NOMO-1 (cell line): ENCODE results near the gene XYLT1.

Source experiments
- DNase-seq, 2 experiments: peaks; one replicate each; lab custom pipeline; 2025; ENCODE audit not compliant: unreplicated experiment in 2 of 2; lab: John Stamatoyannopoulos, UW

Gene XYLT1

DNA sequence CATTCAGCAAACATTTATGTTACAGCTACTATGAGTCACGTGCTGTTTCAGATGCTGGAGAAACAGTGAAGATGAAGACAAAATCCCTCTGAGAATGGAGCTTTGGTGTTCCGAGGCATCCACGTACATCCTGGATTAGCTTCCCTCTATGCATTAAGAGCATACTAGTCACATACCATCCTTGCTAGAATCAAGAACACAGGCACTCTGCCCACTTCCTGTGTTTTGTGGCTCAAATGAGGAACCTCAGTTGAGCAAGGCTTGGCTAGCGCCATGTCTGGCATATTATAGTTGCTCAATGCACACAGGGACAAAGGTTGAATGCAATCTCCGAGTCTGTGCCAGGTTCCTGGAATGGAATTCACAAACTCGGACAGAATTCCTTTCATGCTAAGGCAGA lies 297.5 kb downstream of the XYLT1 start:
- peak; percentile 76 to 93 for DNase-seq

GRCh38 chr16:17171250-17172143 lies 299.3 kb downstream of the XYLT1 start:
- peak; percentile 81 to 95 for DNase-seq

DNA sequence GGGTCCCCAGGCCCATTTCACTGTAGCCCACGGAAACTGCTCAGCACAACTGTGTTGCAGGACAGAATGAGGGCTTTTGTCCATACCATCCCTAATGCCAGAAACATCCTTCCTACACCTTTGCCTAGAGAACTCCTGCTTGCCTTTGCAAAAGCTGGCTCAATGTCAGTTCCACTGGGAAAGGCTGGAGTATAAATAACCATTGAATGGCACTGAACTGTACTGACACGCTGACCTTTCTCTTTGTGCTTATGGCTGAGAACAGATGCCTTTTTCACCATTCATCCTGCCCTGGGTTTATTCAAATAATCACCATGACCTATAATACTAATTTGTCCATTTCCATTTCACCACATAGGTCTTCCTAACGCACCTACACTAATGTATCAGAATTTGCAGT lies 300.3 kb downstream of the XYLT1 start:
- no peak for DNase-seq

GRCh38 chr16:17168181-17168580 lies 302.6 kb downstream of the XYLT1 start:
- DNase-seq: no peak

DNA sequence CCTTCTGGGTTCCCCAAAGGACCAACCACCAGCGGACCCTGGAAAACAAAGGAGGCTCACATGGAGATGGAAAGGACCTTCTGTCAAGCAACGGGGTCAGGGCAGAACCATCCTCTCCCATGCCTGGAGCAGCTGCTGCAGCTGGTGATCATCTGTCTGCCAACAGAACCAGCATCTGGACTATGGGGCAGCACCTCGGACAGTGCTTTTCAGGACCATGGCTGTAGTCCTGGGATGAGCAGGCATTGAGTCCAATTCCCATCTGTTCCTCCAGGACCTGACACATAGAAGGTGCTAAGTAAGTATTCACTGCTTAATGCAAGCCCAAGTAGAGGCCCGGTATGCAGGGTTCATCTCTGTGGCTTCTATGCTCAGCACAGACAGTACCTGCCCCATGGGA lies 304.7 kb downstream of the XYLT1 start:
- DNase-seq: no peak

DNA sequence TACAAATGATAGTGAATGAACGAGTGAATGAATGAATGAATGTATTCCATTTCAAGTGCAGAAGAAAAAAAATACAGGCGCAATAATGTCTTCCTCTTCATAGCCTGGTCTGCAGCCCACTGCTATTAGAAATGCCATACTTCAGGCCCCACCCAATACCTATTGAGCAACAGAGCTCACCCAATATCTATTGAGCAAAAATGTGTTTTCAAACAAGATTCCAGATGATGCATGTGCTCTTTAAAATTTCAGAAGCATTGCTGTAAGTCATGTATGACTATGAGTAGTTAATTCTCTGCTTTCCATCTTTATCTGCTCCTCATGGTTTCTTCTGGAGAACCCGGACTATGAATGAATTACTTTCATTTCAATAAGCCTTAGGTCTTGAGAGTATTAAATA lies 308.2 kb downstream of the XYLT1 start:
- peak; percentile 39 to 59 for DNase-seq

GRCh38 chr16:17160920-17161431 lies 309.8 kb downstream of the XYLT1 start:
- no peak for DNase-seq

GRCh38 chr16:17160285-17160853 lies 310.4 kb downstream of the XYLT1 start:
- DNase-seq: no peak

GRCh38 chr16:17159617-17160016 lies 311.1 kb downstream of the XYLT1 start:
- no peak for DNase-seq

DNA sequence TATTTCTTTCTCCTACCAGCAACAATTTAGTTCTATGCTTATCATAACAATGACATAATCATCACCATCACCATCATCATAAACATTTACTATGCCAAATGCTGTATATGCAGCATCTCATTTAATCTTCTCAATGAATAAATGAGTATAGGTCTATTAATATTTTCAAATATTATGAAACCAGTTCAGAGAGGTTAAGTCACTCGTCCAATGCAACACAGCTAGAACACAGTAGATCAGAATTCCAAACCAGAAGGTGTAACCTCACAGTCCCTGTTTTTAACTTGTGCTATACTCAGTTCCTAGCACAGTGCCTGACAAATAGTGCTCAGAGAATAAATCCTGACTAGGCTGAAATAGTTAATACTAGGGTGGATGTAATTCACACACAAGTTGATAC lies 314.8 kb downstream of the XYLT1 start:
- DNase-seq: no peak

DNA sequence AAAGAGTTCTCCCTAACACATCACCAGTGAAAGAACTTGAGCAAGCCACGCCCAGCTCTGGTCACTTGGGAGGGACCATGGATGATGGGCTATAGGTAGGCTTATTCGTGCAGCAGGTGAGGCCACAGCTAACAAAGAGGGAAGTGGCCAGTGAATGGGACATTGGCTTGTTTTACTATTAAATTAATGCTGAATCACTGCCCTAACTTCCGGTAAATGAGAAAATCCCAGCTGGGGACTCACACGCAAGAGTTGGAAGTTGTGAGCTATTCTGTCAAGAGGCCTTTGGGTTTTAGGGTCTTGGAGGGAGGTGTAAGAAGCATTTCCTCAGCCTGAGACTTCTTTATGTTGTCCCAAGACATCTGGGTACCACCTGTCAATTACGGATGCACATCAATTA lies 315.3 kb downstream of the XYLT1 start:
- peak; percentile 27 to 53 for DNase-seq

DNA sequence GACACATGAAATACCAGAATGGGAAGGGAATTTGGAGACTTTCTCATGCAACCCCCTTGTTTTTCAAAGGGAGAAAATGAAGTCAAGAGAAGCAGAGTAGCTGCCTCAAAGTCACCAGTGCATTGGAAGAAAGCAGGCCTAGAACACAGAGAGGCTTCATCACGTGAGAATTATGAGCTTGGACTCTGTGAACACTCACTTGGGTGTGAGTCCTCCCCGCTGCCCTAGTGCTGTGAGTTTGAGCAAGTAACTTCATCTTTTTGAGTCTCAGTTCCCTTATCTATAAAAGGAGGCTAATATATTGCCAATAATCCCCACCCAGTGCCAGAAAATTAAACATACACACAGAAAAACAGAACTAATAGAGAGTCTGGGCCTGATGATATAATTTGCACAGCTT lies 315.8 kb downstream of the XYLT1 start:
- DNase-seq: peak; percentile 59 to 72

DNA sequence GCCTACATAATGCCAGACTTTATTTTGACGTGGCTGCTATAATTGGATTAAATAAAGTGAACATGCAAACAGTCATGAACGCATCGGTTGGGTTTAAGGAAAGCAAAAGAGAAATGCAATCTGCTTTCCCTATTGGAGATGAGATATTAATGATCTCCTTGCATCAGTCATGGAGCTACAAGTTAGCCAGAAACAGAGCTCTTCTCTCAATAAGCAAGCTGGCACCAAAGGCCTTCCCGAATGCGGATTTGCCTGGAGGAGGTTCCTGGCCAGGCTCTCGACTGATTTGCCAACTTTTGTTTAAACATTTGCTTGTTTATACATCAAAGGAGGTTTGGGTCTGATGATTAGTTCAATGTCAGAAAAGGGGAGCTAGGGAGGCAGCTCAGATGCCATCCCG lies 318.4 kb downstream of the XYLT1 start:
- no peak for DNase-seq

DNA sequence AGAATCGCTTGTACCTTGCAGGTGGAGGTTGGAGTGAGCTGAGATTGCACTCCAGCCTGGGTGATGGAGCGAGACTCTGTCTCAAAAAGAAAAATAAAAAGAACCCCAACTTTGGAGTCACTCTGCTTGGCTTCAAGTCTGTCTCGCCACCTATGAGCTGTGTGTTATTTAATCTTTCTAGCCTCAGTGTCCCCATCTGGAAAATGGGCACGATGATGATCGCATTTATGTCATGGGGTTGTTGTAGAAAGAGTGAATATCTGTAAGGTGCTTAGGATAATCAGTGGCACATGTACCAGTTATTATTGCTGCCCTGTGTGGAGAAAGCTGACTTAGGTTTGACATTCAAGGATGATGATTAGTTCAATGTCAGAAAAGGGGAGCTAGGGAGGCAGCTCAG lies 319.4 kb downstream of the XYLT1 start:
- DNase-seq: no peak

- DNase-seq: peak in 1 of 2 experiments; percentile 14
Observed at GRCh38 chr16:17149904-17150483, 320.8 kb downstream of the XYLT1 start.

- no peak for DNase-seq
Observed at GRCh38 chr16:17147942-17148341, 322.8 kb downstream of the XYLT1 start.

DNA sequence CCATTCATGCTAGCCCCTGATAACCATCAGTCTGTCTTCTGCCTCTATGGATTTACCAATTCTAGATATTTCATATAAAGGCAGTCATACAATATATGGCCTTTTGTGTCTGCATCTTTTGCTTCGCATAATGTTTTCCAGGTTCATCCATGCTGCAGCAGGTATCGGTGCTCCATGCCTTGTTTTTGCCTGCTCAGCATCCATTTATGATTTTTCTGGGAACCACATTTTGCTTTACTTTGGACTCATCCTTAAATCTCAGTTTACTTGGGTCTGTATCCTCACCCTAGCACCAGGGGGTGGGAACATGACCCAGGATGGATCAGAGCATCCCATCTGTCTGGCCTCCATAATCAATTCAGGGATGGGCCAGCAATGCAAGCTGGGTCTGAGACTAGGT lies 325.7 kb downstream of the XYLT1 start:
- DNase-seq: no peak

GRCh38 chr16:17144431-17144830 lies 326.3 kb downstream of the XYLT1 start:
- no peak for DNase-seq

DNA sequence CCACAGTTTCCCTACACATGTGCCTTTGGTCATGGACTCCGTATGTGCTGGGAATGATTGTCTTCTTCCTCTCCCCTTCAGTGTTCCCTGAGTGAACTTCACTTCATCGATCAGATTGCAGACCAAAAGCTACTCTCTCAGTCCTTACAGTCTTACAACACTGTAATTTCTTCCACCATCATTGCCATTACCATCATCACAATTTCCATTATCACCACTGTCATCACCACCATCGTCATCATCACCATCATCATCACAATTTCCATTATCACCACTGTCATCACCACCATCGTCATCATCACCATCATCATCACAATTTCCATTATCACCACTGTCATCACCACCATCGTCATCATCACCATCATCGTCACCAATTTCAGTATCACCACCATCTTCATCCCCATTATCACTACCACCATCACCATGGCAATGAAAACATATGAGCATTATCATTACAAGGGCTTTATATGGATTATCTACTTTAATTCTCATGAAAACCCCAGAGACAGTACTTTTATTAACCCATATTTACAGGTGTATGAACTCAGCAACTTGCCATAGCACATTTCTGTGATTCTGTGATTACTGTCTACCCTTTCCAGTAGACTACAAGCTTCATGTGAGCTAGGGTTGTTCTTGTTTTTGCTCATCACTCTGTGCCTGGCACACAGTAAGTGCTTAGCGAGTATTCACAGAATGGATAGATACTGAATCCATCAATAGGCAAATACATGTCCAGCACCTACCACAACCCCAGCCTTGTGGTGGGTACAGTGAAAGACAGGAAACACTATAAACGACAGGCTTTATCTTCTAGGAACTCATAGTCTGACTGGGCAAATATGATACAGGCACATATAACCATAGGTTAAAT lies 327.0 kb downstream of the XYLT1 start:
- DNase-seq: no peak

- DNase-seq: no peak
Observed at GRCh38 chr16:17138801-17139200, 332.0 kb downstream of the XYLT1 start.

DNA sequence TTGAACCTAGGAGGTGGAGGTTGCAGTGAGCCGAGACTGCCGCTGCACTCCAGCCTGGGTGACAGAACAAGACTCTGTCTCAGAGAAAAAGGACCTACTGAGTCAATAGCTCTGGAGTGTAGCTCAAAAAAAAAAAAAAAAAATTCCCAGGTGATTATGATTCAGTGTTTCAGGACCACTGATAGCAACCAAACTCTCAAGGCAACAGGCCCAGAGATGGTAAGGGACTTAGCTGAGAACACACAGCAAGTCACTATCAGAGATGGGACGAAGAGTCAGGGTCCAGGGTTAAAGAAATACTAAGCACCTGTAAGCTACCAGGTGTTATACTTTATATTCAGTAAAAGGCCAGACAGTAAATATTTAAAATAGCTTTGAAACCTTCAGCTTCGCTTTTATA lies 335.3 kb downstream of the XYLT1 start:
- DNase-seq: no peak
